HepG2 (cell line): ENCODE data around the gene CPSF7. TPM values are rescaled to one million over a fixed set of nuclear protein-coding genes. Genes with fewer than 3 reads are reported as not detected.

Experiments
- CEBPB ChIP-seq: IDR thresholded peaks from 2 replicates; pipeline ENCODE4 v1.6.1; 2011; ENCODE audit warnings: low read depth, low read length, improper control_type of control experiment, borderline replicate concordance
- ELF4 ChIP-seq: sonication (generic); formaldehyde crosslinking; IDR thresholded peaks from 2 replicates; pipeline ENCODE4 v1.5.0; 2020; ENCODE audit warnings: missing genetic modification reagents, mild to moderate bottlenecking, moderate library complexity, borderline replicate concordance
- HMGA1 ChIP-seq: sonication (generic); formaldehyde crosslinking; conservative IDR thresholded peaks from 2 replicates; pipeline ENCODE4 v1.4.0; 2020; ENCODE audit warnings: missing genetic modification reagents
- HOXA9 ChIP-seq: sonication (generic); formaldehyde crosslinking; IDR thresholded peaks from 2 replicates; pipeline ENCODE4 v1.8.1; 2022; ENCODE audit warnings: missing genetic modification reagents, mild to moderate bottlenecking, moderate library complexity, borderline replicate concordance
- ISX ChIP-seq: sonication (generic); formaldehyde crosslinking; conservative IDR thresholded peaks from 2 replicates; pipeline ENCODE4 v1.5.0; 2020; ENCODE audit warnings: missing genetic modification reagents
- NFE2 ChIP-seq: sonication (generic); formaldehyde crosslinking; IDR thresholded peaks from 2 replicates; pipeline ENCODE4 v1.4.0; 2020; ENCODE audit warnings: missing genetic modification reagents
- NFIC ChIP-seq: IDR thresholded peaks from 2 replicates; pipeline ENCODE4 v1.6.1; 2012; ENCODE audit warnings: mild to moderate bottlenecking, low read length, inconsistent platforms
- NR2F2 ChIP-seq: IDR thresholded peaks from 2 replicates; pipeline ENCODE4 v1.6.1; 2012; ENCODE audit warnings: low read depth, inconsistent platforms, borderline replicate concordance
- SKI ChIP-seq: fragments of 450-650 bp; IDR thresholded peaks from one replicate; pipeline ENCODE4 v1.6.1; 2018; ENCODE audit warnings: mild to moderate bottlenecking; ENCODE audit not compliant: partially characterized antibody
- SSRP1 ChIP-seq: IDR thresholded peaks from 2 replicates; pipeline ENCODE4 v1.6.1; 2016; ENCODE audit warnings: control low read depth
- ZKSCAN1 ChIP-seq: fragments of 150-350 bp; IDR thresholded peaks from 2 replicates; pipeline ENCODE4 v1.6.1; 2014; ENCODE audit warnings: low read length
- ZNF292 ChIP-seq: sonication (generic); formaldehyde crosslinking; IDR thresholded peaks from 2 replicates; pipeline ENCODE4 v1.8.1; 2022; ENCODE audit warnings: mild to moderate bottlenecking, low read depth, missing genetic modification reagents, borderline replicate concordance
- ZNF333 ChIP-seq: sonication (generic); formaldehyde crosslinking; IDR thresholded peaks from 2 replicates; pipeline ENCODE4 v1.4.0; 2020; ENCODE audit warnings: mild to moderate bottlenecking, missing genetic modification reagents, borderline replicate concordance
- ZNF354B ChIP-seq: sonication (generic); formaldehyde crosslinking; IDR thresholded peaks from 2 replicates; pipeline ENCODE4 v1.8.0; 2022; ENCODE audit warnings: mild to moderate bottlenecking, missing genetic modification reagents
- ZNF530 ChIP-seq: sonication (generic); formaldehyde crosslinking; IDR thresholded peaks from 2 replicates; pipeline ENCODE4 v1.5.0; 2020; ENCODE audit warnings: low read depth, mild to moderate bottlenecking, missing genetic modification reagents
- ZNF891 ChIP-seq: sonication (generic); formaldehyde crosslinking; IDR thresholded peaks from 2 replicates; pipeline ENCODE4 v1.5.0; 2020; ENCODE audit warnings: mild to moderate bottlenecking, missing genetic modification reagents
- ZSCAN22 ChIP-seq: sonication (generic); formaldehyde crosslinking; IDR thresholded peaks from 2 replicates; pipeline ENCODE4 v1.4.0; 2020; ENCODE audit warnings: mild to moderate bottlenecking, missing genetic modification reagents
- ZSCAN31 ChIP-seq: sonication (generic); formaldehyde crosslinking; IDR thresholded peaks from 2 replicates; pipeline ENCODE4 v1.5.0; 2020; ENCODE audit warnings: low read depth, mild to moderate bottlenecking, missing genetic modification reagents
- polyA plus RNA-seq, 8 experiments: library from polyadenylated mRNA; depleted of rRNA in 3 of 8; stranded (reverse) in 7 of 8; unstranded in 1 of 8; fragments of >200 nt; fragmentation: Illumina TruSeq in 4 of 8; extraction: Trizol in 4 of 8; gene quantifications; 2 replicates each; pipeline versions ENCODE4 v1.2.1 to v1.2.3, GENCODE V29; 2011 to 2016; ENCODE audit warnings: low read depth in 4 of 8, missing spikeins in 1 of 8, mixed read lengths in 1 of 8; ENCODE audit not compliant: insufficient read depth in 1 of 8
- total RNA-seq, 5 experiments: library from RNA; depleted of rRNA; stranded (reverse); fragments of >200 nt; fragmentation: Illumina TruSeq; extraction: Trizol; gene quantifications; 2 replicates each; pipeline ENCODE4 v1.2.3, GENCODE V29; 2016; ENCODE audit warnings: low read depth in 1 of 5
- TF ChIP-seq, protein P1 (sequence below): IDR thresholded peaks from 2 replicates; pipeline ENCODE4 v1.6.1; 2012; ENCODE audit warnings: low read depth, low read length, improper control_type of control experiment
- TF ChIP-seq, protein P2 (sequence below): sonication (generic); formaldehyde crosslinking; IDR thresholded peaks from 2 replicates; pipeline ENCODE4 v1.8.1; 2023; ENCODE audit warnings: mild to moderate bottlenecking, inconsistent platforms, moderate library complexity, missing genetic modification reagents, borderline replicate concordance
- TF ChIP-seq, protein P3 (sequence below): sonication (generic); formaldehyde crosslinking; IDR thresholded peaks from 2 replicates; pipeline ENCODE4 v1.5.1; 2020; ENCODE audit warnings: missing genetic modification reagents, mild to moderate bottlenecking, borderline replicate concordance
- TF ChIP-seq, protein P4 (sequence below): sonication (generic); formaldehyde crosslinking; conservative IDR thresholded peaks from 2 replicates; pipeline ENCODE4 v1.4.0; 2020; ENCODE audit warnings: missing genetic modification reagents

Gene CPSF7
- total and polyA plus RNA-seq, 2 of the 13 experiments (the other 11 are each of a cell fraction or from before 2014, with no cell fraction given) = 34.1 to 36.8 TPM

DNA sequence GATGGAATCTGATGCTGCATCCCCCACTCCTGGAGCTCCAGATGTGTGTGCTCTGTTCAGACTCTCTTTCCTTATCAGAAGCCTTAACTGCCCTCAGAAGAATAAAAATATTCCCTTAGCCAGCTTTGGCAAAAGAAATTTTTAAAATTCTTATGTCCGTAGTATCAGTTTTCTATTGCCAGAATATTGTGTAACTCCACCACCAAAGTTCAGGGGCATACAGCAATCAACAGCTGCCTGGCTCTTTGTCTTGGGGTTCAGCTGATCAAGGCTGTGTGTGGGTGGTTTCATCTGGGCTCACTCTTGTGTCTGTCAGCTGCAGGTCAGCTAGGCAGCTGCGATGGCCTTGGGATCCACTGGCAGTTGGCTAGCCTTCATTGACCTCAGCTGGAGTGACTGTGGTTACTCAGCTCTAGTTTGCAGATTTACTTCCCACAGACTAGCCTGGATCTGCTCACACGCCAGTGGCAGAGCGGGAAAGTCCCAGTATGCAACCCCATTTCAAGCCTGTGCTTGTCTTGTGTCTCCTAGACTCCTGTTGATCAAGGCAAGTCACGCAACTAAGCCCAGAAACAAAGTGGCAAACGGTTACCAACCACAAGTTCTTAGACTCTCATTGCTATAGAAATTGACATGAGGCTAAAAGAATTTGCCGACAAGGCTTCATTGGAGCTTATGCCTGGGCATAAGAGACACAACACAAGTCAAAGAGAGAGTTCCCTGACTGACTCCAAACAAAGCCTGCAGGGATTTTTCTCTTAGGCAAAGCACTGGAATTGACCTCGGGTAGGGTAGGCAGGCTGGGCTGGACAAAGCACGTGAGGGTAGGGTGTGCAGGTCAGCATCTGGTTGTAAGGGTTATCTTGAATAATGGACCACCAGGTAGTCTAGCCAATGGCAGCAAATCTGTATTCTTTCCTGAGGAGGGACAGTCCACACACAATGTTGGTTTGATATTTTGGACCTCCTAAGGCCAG, 60.1 kb downstream of the CPSF7 start (continued):
- TF ChIP-seq HMGA1 (CRISPR knock-in tag) (no peak), NR2F2 (peak; percentile 58; the same call in 1 of the 2 replicates), CEBPB (peak; percentile 93), ZNF333 (CRISPR knock-in tag) (no peak), HOXA9 (no peak), ZNF292 (CRISPR knock-in tag) (peak; percentile 79; the same call in 1 of the 2 replicates), ELF4 (CRISPR knock-in tag) (no peak), SSRP1 (no peak), ZNF891 (CRISPR knock-in tag) (peak; percentile 64; the same call in 1 of the 2 replicates), ZSCAN22 (CRISPR knock-in tag) (no peak), ZSCAN31 (CRISPR knock-in tag) (peak; percentile 85; the same call in 1 of the 2 replicates), ISX (CRISPR knock-in tag) (no peak), ZNF354B (CRISPR knock-in tag) (no peak), ZNF530 (no peak), NFE2 (CRISPR knock-in tag) (no peak), SKI (peak; percentile 93), ZKSCAN1 (no peak), NFIC (peak; percentile 60)
- TF ChIP-seq, protein P1, sequence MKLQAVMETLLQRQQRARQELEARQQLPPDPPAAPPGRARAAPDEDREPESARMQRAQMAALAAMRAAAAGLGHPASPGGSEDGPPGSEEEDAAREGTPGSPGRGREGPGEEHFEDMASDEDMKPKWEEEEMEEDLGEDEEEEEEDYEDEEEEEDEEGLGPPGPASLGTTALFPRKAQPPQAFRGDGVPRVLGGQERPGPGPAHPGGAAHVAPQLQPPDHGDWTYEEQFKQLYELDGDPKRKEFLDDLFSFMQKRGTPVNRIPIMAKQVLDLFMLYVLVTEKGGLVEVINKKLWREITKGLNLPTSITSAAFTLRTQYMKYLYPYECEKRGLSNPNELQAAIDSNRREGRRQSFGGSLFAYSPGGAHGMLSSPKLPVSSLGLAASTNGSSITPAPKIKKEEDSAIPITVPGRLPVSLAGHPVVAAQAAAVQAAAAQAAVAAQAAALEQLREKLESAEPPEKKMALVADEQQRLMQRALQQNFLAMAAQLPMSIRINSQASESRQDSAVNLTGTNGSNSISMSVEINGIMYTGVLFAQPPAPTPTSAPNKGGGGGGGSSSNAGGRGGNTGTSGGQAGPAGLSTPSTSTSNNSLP = peak; percentile 73; the same call in 1 of the 2 replicates
- TF ChIP-seq, protein P2, sequence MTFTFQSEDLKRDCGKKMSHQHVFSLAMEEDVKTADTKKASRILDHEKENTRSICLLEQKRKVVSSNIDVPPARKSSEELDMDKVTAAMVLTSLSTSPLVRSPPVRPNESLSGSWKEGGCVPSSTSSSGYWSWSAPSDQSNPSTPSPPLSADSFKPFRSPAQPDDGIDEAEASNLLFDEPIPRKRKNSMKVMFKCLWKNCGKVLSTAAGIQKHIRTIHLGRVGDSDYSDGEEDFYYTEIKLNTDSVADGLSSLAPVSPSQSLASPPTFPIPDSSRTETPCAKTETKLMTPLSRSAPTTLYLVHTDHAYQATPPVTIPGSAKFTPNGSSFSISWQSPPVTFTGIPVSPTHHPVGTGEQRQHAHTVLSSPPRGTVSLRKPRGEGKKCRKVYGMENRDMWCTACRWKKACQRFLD (CRISPR knock-in tag) = 0 out of 2 replicates have a peak, but pooled peaks have one; percentile 41
- TF ChIP-seq, protein P3, sequence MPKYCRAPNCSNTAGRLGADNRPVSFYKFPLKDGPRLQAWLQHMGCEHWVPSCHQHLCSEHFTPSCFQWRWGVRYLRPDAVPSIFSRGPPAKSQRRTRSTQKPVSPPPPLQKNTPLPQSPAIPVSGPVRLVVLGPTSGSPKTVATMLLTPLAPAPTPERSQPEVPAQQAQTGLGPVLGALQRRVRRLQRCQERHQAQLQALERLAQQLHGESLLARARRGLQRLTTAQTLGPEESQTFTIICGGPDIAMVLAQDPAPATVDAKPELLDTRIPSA = no peak
- TF ChIP-seq, protein P4, sequence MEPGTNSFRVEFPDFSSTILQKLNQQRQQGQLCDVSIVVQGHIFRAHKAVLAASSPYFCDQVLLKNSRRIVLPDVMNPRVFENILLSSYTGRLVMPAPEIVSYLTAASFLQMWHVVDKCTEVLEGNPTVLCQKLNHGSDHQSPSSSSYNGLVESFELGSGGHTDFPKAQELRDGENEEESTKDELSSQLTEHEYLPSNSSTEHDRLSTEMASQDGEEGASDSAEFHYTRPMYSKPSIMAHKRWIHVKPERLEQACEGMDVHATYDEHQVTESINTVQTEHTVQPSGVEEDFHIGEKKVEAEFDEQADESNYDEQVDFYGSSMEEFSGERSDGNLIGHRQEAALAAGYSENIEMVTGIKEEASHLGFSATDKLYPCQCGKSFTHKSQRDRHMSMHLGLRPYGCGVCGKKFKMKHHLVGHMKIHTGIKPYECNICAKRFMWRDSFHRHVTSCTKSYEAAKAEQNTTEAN (CRISPR knock-in tag) = no peak
